Brain pericyte (primary cell): ENCODE measurements around the gene RAB12.
"Not testable (repeated sequence)": the region's sequence is repeated elsewhere in the genome, so short reads cannot be mapped to it uniquely, and the experiment has no call there.

Experiments used
- DNase-seq: peaks from one replicate; pipeline ENCODE4 v3.0.0-alpha.2; 2012; ENCODE audit warnings: low read depth, low spot score

RAB12 gene

DNA sequence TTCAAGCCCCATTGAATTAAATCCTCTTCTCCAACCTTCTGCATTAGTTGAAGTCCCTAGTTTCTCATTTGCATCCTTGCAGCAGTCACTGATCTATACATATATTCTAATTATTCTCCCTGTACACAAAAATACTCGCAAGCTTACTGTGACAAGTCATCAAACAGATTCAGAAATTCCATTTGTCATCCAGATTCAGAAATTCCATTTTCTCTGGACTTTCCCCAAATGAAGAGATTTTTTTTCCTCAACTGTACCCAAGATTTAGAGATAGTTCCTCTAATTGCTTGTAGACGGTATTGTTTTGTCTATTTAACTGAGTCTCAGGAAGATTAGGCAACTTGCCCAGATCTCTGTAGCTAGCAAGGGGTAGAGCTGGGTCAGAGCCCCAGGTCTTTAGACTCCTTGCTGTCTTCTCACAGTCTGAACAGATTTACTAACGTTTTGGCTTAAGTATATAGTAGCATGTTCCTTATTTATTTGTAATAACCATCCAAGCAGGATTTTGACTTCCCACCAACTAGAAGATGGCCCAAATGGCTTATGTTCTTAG is 34.2 kb downstream of the RAB12 start:
- DNase-seq: peak; percentile 25

DNA sequence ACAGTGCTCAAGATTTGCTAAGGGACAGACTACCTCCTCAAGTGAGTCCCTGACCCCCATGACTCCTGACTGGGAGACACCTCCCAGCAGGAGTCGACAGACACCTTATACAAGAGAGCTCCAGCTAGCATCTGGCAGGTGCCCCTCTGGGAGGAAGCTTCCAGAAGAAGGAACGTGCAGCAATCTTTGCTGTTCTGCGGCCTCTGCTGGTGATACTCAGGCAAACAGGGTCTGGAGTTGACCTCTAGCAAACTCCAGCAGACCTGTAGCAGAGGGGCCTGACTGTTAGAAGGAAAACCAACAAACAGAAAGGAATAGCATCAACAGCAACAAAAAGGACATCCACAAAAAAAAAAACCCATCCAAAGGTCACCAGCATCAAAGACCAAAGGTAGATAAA is 38.1 kb downstream of the RAB12 start:
- DNase-seq: not testable (repeated sequence)

DNA sequence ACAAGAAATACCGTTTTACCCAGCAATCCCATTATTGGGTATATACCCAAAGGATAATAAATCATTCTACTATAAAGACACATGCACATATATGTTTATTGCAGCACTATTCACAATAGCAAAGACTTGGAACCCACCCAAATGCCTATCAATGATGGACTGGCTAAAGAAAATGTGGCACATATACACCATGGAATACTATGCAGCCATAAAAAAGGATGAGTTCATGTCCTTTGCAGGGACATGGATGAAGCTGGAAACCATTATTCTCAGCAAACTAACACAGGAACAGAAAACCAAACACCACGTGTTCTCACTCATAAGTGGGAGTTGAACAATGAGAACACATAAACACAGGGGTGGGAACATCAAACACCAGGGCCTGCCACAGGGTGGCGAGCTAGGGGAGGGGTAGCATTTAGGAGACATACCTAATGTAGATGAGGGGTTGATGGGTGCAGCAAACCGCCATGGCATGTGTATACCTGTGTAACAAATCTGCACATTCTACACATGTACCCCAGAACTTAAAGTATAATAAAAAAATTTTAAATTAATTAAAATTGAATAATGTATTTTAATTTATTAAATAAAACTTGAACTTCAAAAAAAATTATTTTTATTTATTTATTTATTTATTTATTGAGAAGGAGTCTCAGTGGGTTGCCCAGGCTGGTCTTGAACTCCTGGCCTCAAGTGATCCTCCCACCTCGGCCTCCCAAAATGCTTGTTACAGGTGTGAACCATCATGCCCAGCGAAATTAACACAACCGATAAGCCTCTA is 42.4 kb downstream of the RAB12 start:
- not testable (repeated sequence) for DNase-seq

DNA sequence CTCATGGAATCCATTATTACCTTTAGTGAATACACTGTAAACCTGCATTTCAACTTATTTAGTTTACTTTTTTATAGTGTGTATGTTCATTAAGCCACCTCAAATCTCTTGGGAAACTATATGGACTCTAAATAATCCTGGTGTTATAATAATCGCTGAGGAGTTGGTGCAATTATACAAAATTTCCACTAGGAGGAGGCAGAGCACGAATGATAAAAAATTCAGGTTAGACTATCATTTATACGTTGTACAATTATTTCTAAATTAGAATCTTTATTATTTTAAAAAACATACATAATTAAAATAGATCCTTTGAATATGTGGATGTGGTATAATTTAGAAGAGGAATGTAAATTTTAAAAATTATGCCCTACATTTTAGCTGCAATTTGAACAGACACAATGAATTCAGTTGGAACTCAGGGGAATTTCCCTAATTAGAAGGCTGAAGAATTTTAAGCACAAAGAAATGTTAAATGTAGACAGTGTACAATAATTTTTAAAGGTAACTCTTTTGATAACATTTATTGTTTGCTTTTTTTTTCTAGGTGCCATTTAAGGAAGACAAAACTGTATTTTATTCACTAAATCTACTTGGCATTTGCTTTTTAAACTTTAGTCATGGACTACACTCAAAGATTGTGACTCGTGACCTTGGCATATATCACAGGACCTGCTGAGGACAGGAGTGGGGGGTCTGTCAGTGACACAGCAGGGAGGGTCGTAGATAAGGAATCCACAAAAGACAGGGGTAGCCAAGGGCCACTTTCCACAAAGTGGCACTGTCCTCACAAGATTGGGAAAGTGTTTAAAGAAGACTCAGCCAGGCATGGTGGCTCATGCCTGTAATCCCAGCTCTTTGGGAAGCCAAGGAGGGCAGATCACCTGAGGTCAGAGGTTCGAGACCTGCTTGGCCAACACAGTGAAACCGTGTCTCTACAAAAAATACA is 45.5 kb downstream of the RAB12 start:
- no peak for DNase-seq

DNA sequence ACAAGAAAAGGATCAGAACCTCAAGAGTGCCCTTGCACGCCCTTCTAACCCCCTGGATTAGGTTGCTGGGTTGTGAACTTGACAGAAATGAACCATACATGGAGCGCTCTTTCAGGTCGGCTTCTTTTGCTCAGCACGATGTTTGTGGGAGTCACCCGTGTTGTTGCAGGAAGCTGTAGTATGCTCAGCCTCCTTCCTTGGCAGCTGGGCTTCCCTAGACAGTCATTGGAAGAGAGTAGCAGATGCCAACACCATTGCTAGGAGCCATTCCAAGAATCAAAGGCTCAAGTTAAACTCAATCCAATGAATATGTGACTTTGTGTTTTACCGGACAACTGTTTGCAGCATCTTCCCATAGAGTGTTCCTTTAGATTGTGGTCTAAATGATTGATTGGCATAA is 47.0 kb downstream of the RAB12 start:
- DNase-seq: no peak

DNA sequence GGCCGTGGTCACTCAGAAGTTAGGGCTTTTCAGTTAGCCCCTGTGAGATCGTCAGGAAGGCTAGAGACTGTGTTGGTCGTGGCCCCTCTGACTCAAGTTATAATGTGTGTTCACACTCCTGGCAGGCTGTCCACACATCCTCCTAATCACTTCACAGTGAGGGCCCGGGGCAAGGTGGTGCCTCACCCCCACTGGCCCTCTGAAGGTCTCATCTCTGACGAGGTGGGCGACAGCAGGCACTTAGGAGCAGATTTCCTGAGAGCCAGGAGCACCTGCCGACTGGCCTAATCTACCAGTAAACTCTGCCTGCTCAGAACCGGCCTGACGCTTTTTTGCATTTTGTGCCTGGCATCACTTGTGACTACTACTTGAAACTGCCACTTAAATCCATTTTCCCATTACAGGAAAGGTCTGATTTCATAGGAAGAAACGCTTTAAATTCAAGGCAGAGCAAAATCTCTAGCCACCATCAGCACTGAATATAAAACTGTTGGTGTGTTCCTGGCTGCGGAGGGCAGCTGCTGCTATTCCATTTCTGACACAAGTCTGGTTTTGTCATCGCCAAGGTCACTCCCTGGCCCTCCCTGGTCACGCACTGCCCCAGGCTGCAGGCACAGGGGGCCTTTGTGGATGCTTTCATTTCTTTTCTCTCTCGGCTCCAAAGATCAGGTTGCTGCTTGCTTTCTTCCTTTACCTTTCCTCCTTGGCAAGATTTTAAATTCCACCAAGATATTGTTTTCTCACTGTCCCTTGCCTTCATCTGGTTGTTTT is 48.0 kb downstream of the RAB12 start:
- DNase-seq: no peak

DNA sequence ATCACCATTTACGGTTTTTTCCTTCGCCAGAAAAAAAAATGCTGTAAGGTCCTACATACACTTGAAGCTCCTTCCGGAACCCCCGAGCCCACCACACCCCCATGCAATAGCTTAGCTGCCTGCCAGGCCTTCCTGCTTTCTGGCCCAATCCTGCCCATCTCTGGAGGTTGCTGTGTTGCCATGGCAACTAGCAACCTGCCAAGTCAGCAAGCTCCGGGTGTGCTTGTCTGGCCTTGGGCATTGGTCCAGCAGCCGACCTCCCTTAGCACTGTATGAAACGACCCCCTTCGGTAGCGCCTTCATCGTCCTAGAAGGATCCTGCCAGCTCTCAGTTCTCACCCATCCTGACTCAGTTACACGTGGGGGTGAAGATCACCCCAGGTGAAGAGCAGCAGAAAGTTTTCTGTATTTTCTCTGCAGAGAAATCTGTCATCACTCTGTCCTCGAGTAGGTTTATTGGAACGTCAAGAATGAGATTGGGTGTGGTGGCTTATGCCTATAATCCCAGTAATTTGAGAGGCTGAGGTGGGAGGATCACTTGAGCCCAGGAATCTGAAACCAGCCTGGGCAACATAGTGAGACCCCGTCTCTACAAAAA is 48.7 kb downstream of the RAB12 start:
- no peak for DNase-seq

DNA sequence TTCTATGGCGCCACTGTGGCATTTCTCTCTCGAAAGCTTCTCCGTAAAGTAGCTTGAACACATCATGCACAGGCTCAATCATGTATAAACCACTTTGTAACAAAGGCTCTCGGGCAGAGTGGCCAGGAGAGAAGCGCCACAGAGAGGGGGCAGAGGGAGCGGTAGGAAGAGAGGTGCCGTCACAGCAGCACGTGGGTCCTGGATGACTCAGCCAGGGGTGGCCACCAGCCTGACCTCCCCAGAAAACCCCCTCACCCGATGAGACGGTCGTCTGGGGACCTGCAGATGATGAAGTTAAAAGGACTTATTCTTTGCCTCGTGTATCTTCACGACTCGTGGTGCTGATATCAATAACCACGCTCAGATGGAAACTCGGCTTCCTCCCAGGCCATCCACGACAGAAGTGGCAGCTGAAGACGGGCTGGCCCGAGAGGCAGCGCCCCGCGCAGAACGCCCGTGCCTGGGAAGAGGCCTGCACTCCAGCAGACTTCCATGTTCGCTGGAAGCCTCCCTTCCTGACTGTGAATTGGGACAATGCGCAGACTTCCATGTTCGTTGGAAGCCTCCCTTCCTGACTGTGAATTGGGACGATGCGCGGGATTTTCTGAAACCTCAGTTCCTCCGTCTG is 49.7 kb downstream of the RAB12 start:
- DNase-seq: no peak

DNA sequence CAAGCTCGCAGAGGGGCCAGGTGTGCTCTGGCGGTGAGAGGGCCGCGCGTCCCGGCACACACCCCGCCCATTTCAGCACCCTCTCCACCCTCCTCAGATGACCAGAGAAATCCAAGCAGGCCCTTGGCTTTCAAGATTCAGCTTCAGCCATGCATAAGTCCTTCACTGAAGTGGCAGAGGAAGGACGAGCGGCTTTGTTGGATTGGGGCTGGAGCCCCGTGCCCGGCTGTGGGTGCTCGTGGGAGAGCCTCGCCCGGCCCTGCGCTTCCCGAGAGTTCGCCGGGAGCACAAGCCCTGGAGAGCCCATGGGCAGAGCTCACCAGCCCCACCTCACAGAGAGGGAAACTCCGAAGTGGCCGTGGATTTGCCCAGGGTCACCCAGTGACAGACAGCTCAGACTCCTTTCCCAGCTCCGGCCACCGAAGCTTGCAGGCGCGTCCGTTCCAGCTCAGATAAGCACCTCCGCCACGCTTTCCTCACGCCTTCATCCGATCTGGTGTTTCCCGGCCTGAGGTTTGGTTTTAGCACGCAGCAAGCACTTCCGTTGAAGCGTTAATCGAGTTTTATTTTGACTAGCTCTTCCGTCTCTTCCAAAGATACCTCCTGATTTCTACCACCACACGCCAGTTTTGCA is 50.5 kb downstream of the RAB12 start:
- DNase-seq: no peak

DNA sequence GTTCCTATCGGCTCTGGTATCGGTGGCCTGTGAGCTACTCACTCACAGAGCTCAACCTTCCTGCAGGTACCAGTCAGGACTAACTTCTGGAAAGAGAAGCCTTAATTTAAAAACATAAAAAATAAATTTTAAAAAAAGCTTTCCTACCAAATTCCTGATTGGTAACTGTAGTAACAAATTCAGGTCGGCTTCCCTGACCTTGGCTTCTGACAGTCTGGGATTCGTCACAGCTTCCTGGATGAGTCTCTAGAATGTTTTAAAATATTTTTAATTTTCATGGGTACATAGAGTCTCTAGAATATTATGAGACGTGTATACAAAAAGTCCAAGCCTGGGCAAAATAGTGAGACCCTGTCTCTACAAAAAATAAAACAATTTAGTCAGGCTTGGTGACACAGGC is 51.1 kb downstream of the RAB12 start:
- DNase-seq: no peak

DNA sequence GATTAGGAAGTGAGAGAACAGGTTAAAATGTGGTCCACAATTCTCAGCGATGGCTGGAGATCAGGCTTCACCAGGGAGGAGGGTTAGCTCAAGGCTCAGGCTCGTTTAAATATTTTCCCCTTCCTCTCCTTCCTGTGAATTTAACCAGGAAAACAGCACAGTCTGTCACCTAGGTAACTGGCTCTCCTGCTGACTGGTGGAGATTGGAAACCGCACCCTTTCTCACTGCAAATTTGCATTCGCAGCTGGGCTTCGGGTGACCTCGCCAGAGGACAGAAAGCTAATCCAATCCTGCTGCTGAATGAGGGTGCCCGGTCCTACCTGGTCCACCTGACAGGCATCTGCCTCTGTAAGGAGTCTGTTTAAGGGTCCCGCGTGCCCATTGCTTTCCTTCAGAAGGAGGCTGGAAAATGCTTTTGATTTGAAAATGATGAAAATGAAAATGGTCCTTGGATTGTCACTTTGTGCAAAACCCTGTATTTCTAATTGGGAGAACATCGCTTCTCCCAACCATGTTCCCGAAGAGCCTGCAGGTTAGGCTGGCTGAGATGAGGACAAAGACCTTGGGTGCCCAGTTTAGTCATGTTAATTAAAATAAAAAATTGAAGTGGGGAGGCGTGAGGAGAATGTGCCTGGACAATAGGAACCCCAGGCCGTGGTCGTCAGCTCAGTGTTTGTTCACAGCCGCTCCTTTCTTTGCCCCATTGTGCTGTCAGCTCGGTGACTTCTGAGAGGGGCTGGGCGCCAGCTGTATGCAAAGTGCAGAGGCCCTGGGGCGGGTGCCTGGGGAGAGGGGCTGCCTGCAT is 52.7 kb downstream of the RAB12 start:
- no peak for DNase-seq

DNA sequence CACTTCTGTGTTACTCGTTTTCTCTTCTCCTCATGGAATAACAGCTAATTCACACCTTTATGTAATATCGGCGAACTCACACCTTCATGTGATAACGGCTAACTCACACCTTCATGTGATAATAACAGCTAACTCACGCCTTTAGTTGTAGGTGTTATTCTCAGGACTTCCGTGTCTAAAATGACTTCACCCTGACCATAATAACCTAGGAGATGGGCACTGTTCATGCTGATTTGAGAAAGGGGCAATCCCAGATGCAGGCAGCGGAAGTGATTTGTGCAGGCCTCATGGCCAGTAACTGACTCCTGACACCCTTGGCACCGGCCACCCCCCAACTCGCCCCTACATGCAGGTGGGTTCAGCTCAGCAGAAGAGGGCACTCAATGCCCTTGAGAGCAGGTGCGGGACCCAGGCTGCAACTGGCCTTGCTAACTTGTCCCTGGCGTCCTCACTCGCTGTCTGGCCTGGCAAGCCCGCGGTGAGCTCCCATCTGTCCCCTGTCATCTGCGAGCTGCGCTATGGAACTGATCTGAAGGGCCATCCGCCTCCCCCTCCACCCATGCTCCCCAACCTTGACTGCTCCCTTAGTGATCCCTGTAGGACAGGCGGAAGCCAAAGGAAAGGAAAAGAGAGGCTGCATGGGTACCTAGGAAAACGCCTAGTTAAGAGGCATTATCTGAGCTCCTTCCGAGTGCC is 53.5 kb downstream of the RAB12 start:
- DNase-seq: no peak

DNA sequence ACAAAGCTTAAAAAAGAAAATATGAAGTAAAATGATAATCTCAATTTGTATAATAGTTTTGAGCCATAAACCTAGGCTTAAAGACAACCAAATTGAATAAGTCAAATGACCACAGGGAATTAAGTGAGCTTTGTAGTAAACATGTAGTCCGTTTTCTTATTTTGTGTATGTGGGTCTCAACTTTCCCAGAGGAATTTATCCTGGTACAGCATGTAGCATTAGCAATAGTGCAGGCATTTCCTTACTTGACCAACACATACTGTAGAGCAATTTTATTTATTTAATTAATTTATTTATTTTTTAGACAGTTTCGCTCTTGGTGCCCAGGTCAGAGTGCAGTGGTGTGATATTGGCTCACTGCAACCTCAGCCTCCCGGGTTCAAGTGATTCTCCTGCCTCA is 58.6 kb downstream of the RAB12 start:
- no peak for DNase-seq

DNA sequence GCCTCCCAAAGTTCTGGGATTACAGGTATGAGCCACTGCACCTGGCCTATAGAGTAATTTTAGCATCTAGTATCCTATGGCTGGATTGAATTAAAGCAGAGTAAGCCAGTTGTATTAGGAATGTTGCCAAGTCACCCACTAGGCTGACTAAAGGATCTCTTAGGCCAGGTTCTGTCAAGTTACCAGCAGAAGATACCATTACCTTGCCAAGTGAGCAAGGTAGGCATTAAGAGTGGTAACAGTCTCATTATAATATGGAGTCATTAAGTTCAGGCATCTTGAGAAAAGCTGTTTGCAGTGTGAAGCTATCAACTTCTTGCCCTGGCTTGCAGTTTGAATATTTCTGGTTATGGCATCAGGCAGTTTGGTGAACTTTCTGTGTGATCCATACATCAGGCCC is 59.1 kb downstream of the RAB12 start:
- no peak for DNase-seq

DNA sequence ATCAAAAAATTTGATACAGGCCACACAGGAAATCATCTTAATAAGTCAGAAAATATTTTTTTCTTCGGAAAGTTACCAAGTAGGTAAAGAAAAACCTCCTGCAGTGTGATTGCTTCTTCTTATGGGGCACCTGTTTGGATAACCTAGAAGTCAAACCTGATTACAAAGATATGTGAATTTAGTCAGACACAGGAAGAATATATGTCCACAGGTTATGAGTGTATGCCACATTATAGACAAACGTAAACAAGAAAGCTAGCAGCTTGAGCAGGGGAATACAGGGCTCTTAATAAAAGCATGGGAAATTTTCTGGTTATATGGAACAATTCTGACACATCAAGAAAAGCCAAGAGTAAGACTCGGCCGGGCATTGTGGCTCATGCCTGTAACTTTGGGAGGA is 60.3 kb downstream of the RAB12 start:
- DNase-seq: no peak

DNA sequence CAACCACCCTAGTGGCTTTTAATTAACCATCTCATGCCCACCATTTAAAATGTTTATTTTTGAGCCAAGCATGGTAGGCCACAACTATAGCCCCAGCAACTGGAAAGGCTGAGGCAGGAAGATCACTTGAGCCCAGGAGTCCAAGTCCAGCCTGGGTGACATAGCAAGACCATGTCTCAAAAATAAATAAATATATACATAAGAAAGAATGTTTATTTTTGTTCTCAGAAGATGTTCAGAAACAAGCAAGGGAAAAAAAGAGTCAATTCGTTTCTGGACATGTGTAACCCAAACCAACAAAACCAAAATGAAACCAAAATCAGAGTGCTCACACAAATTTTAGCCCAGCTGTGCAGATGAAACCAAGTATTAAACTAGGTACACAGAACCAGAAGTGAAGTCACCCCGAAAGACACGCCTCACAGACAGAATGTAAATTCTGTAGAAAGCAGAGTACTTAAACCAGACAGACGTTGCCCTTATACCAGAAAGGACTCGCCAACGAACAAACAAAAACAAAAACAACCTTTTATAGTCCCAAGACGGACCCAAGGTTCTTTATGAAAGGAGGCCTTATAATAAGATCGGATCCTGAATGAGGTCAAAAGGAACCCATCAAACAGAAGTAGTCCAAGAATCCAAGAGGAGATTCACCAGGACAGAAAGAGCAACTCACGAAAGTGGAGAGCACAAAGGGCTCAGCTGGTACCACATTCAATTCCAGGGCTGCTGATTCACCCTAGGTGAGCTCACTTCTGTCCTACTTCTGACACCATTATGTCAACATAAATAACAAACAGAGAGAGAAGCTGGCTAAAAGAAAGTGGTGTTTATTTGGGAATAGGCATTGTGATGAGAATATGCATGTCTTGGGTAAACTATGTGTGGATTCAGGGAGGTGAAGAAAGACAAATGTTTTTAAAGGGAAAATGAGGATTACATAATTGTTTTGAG is 64.3 kb downstream of the RAB12 start:
- DNase-seq: no peak

DNA sequence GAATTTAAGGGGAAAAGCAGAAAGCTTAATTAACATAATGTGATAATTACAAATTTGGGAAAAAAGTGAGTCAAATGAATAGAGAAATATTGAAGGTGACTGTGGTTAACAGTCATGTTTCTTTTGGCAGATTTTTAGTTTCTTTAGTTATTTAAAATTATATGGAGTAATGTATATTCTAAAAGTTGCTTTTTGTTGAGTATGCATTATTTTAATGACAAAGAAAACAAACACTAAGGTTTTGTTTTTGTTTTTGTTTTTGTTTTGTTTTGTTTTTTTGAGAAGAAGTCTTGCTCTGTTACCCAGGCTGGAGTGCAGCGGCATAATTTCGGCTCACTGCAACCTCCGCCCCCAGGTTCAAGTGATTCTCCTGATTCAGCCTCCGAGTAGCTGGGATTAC is 65.8 kb downstream of the RAB12 start:
- no peak for DNase-seq

DNA sequence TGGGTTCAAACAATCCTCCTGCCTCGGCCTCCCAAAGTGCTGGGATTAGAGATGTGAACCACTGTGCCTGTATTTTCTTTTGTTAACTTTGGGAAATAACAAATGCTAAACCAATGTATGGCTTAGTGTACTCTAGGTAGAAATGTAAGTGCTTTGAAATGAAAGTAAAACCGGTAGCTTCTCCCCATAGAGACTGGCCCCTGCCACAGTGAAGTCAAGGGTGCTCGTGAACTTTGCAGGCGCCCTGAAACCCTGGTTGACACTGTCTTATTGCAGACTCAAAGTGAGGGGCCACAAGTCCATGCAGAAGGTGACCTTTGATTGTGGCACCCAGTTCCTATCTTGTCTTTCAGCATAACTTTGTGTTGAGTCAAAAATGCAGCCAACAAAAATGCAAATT is 72.0 kb downstream of the RAB12 start:
- no peak for DNase-seq
